GM23248 (cell line): ENCODE results near the gene ZSCAN4.

Experiments
- EZH2 ChIP-seq: fragments of 200-600 bp; sonication (generic); IDR thresholded peaks from 2 replicates; pipeline ENCODE4 v1.6.1; 2018; ENCODE audit warnings: antibody characterized with exemption, mild to moderate bottlenecking; ENCODE audit not compliant: insufficient read depth, poor library complexity, severe bottlenecking
- EZH2phosphoT487 ChIP-seq: fragments of 200-600 bp; sonication (generic); IDR thresholded peaks from 2 replicates; pipeline ENCODE4 v1.6.1; 2018; ENCODE audit warnings: antibody characterized with exemption, moderate library complexity, mild to moderate bottlenecking, low read depth; ENCODE audit not compliant: insufficient read depth

DNA sequence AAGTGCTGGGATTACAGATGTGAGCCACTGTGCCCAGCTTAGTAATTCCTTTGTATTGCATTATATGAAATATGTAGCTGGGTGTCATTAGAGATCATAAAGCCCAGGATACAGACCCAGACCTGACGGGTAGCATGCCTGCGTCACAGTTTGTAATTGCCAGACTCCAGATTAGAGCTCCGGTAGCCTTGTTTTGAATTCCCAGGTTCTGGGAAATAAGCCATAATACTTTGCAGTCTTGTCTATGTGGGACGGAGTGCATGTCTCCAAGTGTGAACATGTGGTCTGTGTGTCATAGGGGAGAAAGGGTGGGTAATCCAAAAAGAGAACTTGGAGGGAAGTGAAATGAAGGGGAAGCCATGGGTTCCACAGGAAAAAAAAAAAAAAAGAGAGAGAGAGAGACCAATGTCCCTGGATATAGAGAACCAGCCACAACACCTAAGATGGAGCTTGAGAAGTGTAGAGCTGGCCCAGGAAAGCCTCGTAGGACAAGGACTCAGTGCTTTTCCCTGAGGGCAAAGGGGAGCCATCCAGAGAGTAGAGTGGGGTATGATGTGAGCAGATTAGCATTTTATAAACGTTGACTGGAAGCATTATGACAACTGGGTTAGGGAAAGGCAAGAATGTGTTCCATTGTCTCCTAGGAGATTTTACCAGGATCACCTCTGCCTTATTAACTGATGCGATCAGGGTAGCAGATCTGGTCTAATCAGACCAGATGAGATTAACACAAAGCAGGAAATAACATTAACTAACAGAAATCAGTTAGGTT lies 2.6 kb downstream of the ZSCAN4 start:
- TF ChIP-seq EZH2: no peak
- no peak for TF ChIP-seq EZH2phosphoT487
